Posterior cingulate gyrus (tissue), 11 donors: ENCODE results near the gene XCR1.

ENCODE experiments used
- DNase-seq, 10 donors: peaks; one replicate each; pipeline versions ENCODE4 v3.0.0 to v3.0.0-alpha.2; 2020 to 2021; ENCODE audit warnings: mixed read lengths in 3 of 10
- intact Hi-C: fragments of 100-400 bp; cut with DNase I; formaldehyde crosslinking; loops from one replicate; pipeline ENCODE4 v1.15.1; 2023

Gene XCR1

DNA sequence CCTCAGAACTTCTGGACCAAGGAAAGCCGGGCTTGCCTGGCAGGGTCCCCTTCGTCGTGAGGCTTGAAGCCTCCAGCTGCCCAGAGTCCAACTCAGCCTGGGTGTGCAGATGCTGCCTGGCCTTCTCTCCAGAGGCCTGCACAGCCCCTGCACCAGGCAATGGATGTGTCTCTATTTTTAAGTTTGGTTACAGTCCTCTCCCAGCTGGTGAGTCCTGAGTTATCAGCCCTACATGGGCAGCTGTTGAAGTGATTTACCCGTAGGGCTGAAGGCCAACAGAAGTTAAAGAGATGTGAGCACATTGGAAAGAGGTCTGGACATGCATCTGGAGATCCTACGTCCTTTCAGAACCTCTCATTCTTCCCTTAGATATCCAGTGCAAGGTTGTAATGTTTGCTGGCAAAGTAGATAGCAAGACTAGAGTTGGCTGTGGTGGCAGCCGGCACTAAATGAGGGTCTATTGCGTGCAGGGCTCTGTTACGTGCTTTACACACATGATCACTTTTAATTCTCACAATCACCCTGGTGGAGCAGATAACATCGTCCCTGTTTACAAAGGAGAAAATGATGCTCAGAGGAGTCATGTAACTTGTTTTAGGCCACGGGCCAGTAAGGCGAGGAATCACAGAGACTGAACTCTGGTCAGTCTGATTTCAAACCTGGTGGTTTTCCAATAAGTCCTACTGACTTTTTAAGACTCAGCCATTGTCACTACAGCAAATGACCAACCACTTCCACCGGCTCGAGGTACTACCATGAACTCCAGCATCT is 41.6 kb downstream of the XCR1 start:
- intact Hi-C loops: no loop called here

DNA sequence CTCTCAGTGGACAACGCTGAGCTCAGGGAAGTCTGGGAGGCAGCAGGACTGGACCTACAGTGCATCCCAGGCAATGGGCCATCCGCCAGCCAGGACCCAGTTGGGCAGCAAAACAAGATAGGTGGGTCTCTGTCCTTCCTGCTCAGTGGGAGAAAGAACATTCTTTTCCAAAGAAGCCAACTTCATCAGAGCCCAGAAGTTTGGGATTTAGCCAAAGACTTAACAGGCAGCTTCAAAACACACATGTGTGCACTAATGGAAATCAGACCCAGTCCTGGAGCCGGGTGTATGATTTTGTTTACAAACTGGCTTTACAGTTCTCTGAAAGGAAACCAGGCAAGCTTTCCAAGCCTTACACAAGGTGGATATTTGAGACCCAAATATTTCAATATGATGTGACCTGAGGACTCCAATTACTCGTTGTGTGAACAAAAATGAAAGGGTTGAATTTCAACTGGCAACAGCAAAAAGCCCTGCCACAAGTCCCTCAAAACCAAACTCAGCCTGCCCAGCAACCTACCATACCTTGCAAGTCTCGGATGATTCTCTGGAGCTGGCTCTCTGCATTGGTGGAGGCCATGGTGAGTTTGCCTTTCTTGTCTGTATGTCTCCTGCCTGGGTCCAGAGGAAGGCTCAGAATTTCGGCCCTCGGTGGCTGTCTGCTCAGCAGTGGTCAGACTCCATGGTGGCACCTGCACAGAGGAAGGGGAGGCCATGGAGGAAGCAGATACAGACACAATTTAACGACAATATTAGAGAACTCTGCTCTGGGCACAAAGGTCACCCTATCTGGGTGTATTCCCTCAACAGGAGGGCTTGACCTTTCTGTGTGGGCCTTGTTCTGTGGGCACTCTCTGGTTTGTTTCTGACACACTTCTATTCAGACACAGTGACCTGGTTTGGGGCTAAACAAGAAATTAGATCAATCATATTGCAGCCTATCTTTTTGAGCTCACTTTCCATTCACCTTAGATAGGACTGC is 42.7 kb downstream of the XCR1 start:
- intact Hi-C loops: no loop called here
- DNase-seq: no peak

More for the DNA sequence above, 41.6 kb downstream of the XCR1 start:
- DNase-seq: no peak

DNA sequence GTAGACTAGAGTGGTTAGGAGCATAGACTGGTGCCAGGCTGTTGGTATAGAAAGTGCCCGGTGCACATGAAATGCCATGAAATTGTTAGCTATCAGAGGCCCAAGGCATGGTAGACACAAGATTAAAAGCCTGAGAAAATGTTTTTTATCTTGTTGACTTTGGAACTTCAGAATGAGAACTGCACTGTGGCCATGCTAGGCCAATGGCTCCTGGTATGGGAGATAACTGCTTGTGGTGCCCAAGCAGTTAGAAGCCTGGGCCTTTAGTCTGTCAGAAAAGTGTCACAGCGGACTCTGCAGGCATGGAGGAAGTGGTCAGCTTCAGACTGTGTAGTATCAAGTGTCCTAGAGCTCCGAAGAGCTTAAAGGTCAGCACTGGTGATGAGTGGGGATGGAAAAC is 43.5 kb downstream of the XCR1 start:
- intact Hi-C loops: no loop called here
- no peak for DNase-seq

- intact Hi-C loops: no loop called here
- DNase-seq: no peak
Measured at GRCh38 chr3:45981346-45982074, 45.8 kb downstream of the XCR1 start.

GRCh38 chr3:45980819-45981218 is 46.5 kb downstream of the XCR1 start:
- intact Hi-C loops: no loop called here

GRCh38 chr3:45980229-45980813 is 47.0 kb downstream of the XCR1 start:
- DNase-seq: no peak
- intact Hi-C loops: no loop called here

More at GRCh38 chr3:45980819-45981218, 46.5 kb downstream of the XCR1 start:
- no peak for DNase-seq

DNA sequence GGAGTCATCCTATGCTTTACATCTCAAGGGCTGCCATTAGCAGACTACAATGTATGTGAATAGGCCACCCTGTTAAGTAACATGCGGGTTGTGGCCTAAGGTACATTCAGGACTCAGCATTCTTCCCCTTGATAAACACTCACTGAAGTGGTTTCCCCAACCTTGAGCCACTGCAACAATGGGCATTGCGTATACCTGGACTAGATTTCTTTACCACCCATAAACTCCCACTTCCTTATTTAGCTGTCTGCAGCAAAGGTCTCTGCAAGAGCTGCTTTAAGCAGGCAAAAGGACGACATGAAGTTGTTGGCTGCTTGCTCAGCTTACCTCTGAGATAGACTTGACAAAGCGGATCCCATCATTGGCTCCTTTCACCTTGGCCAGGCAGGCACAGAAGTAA is 47.9 kb downstream of the XCR1 start:
- DNase-seq: no peak
- intact Hi-C loops: no loop called here

DNA sequence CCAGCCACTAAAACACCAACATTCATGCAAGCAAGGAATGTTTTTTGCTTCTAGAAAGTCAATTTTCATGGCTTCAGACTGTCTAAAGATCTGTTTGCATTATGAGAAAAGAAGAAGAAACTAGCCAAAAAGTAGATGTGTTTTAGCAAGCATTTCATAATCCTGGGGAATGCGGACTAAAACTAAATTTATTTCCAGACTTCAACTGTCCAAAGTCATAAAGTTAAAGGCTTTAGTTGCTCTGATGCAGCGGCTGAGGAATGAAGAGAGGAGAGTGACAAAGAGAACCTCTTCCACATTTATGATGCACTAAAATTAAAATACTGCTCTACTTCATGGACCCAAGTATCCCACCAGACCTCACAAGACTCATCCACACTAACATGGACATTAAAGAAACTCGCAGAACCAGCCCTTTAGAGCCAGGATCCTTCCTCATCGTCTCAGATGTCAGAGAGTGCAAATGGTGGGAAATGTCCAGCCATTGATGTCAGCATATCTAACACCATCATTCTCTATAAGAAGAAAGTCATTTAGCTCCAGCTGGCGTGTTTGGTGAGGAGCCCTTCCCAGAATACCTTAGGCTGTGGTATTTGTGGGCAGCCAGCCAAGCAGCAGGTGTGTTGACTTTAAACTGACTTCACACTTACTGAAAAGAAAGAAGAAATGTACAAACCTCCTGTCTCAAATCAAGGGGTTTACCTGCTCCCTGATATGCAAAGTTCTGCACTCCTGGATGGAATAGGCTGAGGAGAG is 49.1 kb downstream of the XCR1 start:
- intact Hi-C loops: no loop called here
- DNase-seq: no peak

DNA sequence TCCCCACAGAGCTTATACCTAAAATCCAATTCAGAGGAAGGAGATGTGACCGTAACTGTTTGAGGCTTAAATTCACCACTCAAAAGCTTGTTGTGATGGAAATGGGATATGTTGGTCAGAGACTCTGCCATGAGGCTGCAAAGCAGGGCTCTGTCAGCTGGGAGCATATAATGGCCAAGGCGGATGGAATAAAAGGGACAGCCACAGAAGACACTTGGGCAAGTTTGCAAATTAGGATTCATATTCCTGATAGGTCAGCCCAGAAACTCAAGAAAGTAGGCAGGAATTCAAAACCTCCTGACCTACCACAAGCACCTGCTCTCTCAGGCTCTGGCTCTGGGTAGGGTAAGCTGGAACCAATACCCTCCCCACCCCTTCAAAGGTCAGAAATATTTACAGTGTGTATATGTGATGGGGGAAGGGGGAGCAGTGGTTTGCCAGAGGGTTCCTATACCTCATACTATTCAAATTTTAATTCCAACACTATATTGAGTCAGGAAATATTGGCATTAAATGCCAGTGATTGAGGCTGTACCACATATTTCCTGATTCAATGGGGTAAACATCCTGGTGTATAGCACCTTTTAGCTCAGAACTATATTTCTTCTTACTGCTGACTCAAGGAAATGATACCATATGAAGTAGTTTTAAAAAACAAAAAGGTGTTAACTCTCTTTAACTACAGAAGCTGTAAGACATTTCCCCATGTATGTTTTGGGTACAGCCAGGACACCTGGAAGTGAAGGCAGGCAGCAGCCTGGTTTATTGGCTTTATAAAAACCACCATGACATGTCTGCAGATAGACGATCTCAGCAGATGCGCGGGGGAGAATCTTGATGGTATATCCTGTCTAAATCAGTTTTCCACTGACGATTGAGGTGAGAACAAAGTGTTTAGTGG is 50.8 kb downstream of the XCR1 start:
- no peak for DNase-seq
- intact Hi-C loops: no loop called here

DNA sequence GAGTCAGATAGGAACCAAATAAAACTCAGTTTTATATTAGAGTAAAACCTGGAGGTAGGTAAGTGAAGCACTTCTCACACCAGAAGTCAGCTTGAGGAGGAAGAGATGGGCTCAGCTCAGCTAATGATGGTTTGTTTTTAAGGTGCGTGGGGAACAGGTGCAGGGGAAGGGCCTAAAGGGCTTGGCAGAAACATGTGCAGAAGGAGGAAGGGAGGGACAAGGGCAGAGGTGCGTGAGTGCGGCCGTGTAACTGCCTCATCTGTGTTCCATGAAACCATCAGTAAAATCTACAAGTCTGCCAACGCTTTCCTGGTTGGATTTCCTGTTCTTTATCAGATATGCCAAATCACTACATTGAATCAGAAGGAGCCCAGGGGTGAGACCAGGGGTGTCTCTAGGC is 51.6 kb downstream of the XCR1 start:
- intact Hi-C loops: no loop called here
- no peak for DNase-seq

DNA sequence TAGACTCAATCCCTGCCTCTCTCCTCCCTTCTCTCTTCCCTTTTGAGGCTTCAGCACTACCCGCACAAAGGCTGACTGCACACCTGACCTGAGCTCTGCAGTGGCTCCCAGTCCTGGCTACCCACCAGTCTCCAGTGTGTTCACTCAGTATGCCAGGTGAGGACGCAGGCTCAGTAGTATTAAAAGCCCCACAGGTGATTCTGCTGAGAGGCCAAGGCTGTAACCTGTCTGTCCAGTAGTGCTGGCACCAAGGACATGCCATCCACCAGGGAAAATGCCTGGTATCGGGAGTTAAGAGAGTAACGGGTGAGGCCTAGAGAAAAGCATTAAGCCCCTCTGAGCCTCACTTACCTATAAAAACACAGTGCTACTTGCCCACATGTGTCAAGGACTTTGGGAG is 52.6 kb downstream of the XCR1 start:
- DNase-seq: no peak

DNA sequence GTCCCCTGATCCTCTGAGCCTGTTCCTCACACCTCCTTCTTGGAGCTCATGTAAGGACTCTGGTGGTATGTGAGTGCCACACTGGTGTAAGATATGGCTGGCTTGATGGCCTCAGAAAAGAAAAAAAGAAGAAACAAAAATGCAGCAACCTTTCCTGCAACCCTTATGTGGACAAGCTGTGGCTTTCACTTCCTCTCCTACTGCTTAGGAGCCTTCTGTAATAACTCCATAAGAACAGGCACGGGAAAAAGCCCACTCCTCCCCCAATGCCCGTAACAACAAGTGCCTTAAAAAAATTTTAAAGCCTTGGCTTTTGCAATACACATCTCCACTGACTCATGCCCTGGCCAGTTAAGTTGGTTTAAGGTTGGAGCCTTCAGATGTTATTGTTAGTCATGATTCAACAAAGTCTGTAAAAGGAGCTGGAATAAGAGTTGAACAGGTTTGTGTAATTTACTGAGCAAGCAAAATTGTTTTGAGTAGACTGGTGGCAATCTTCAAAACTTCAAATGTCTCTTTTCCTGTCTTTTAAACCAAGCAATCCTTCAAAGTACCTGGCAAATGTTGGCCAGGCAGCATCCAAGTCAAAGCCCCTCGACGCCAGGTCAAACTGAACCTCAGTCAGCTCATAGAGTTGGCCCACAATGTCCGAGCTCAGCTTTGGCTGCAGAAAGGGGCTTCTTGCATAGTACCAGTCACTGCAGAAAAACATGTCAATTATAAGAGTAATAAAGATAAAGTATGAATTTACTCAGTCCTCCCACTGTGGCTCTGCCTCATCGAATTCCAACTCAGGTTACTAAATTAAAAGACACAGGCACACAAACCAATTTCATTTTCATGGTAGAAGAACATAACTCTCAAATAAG is 54.5 kb downstream of the XCR1 start:
- intact Hi-C loops: no loop called here
- no peak for DNase-seq

More for the DNA sequence above, 52.6 kb downstream of the XCR1 start:
- intact Hi-C loops: no loop called here

DNA sequence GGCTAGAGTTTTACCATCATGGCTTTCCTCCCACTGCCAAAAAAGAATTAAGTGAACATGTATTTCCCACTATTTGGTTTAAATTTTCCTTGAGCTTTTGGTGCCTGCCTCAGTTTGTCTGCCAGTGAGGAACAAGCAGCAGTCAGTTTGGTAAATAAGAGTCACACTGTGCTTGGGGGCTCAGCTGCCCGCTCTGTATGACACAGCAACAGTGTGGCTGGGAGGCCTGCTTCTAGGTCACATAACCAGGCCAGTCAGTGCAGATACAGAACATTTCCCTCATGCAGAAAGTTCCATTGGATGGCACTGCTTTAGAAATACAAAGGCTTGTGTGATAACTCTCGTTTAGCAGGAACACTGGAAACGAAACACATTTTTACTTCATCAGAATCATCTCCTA is 57.3 kb downstream of the XCR1 start:
- no peak for DNase-seq
- intact Hi-C loops: no loop called here

GRCh38 chr3:45969116-45969515 is 58.2 kb downstream of the XCR1 start:
- no peak for DNase-seq
- intact Hi-C loops: no loop called here

- intact Hi-C loops: no loop called here
- no peak for DNase-seq
Measured at GRCh38 chr3:45968706-45969105, 58.6 kb downstream of the XCR1 start.

GRCh38 chr3:45968149-45968548 is 59.1 kb downstream of the XCR1 start:
- peak in 1 of 10 donors; percentile 60 for DNase-seq
- intact Hi-C loops: no loop called here

GRCh38 chr3:45967724-45968123 is 59.6 kb downstream of the XCR1 start:
- no peak for DNase-seq
- intact Hi-C loops: no loop called here
